Measurements from ENCODE around the gene ATF4.

DNA sequence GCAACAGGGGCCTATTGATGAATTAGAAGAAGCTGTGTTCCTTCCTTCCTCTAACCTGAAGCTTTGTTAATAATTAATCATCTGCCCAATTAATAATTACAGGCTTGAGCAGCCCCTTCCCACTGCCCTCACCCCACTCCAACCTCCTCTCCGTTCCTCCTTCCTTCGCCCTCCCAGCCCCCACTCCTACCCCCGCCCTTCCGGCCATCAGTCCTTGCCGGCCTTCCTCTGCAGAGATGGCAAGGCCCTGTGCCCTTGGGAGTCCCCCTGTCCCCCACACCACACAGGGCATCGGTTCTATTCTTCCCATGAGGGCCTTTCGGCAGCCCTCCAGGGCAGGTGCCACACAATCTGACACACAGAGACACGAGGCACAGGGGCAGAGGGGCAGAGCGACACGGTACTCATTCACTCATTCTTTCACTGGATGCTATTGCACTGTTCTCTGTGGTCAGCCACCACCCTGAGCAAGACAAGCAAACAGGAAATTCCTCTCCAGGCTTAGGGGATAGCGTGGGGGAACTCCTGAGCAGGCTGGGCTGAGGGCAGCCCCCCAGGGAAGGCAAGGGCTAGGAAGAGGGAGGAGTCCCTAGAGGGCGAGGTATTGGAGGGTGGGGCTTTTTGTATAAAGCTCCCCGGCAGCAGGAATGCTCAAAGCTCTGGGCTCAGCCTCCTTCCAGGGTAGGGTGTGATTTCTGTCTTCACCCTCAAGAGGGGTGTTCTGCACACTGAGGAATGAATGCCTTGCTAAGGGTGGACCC is 48.8 kb upstream of the ATF4 start:
- no peak for TF ChIP-seq POLR2A (IDR thresholded peaks at IDR 0.05)
- TF ChIP-seq, protein P1, sequence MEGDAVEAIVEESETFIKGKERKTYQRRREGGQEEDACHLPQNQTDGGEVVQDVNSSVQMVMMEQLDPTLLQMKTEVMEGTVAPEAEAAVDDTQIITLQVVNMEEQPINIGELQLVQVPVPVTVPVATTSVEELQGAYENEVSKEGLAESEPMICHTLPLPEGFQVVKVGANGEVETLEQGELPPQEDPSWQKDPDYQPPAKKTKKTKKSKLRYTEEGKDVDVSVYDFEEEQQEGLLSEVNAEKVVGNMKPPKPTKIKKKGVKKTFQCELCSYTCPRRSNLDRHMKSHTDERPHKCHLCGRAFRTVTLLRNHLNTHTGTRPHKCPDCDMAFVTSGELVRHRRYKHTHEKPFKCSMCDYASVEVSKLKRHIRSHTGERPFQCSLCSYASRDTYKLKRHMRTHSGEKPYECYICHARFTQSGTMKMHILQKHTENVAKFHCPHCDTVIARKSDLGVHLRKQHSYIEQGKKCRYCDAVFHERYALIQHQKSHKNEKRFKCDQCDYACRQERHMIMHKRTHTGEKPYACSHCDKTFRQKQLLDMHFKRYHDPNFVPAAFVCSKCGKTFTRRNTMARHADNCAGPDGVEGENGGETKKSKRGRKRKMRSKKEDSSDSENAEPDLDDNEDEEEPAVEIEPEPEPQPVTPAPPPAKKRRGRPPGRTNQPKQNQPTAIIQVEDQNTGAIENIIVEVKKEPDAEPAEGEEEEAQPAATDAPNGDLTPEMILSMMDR (IDR thresholded peaks at IDR 0.05) = no peak

Measured in stomach (tissue), 4 donors.